GM12891 (cell line): Measurements from ENCODE around the gene FBN1.

Experiments
- PAX5 ChIP-seq: IDR thresholded peaks from 2 replicates; pipeline ENCODE4 v1.6.1; 2011; ENCODE audit warnings: low read length, moderate library complexity, mild to moderate bottlenecking; ENCODE audit not compliant: insufficient read depth, severe bottlenecking
- POLR2A ChIP-seq: IDR thresholded peaks from 2 replicates; pipeline ENCODE4 v1.6.1; 2011; ENCODE audit warnings: low read depth, low read length, control low read depth
- POLR2AphosphoS5 ChIP-seq: IDR thresholded peaks from 2 replicates; pipeline ENCODE4 v1.6.1; 2011; ENCODE audit warnings: low read depth, low read length, control low read depth

DNA sequence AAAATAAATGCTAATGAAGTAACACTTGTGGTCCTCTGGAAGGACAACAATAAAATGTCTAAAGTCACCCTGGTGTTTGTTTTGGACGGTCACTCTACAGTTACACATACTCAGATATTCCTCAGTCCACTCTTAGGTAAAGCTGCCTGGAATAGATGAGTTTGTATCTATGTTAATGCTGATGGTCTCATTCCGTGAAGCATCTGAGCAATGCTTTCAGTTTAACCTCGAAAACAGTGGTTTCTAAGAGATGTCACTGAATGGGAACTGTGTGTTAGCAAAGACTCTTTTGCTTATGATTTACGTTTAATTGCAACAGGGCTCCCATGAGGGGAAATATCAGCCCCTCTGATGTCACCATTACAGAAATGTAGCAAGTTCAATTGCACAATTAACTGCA, 49.1 kb downstream of the FBN1 start:
- no peak for TF ChIP-seq POLR2A
- no peak for TF ChIP-seq POLR2AphosphoS5
- TF ChIP-seq PAX5: no peak
